HG02763 (cell line): ENCODE measurements around the gene KIAA0040.

ENCODE experiments used
- ATAC-seq: cut with Tn5 transposase; IDR thresholded peaks from one replicate; pipeline ENCODE4 v1.9.1; 2021; ENCODE audit warnings: mild to moderate bottlenecking, moderate library complexity; ENCODE audit not compliant: unreplicated experiment

KIAA0040 gene

GRCh38 chr1:175192630-175193526, at the start of gene KIAA0040:
Gene KIAA0040 (minus strand): TSS chr1:175192776. CDS start chr1:175161013, 31,763 bp downstream.
- ATAC-seq, result peak; percentile 45

DNA sequence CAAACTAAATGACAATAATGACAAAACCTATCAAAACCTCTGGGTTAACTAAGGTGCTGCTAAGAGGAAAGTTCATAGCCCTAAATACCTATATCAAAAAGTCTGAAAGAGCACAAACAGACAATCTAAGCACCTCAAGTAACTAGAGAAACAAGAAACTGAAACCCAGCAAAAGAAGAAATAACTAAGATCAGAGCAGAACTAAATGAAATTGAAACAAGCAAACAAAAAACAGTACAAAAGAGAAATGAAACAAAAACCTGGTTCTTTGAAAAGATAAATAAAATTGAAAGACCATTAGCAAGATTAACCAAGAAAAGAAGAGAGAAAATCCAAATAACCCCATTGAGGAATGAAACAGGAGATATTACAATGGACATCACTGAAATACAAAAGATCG, 44.8 kb upstream of the KIAA0040 start:
- no peak for ATAC-seq

- ATAC-seq, result no peak
Measured at GRCh38 chr1:175234639-175235038, 42.1 kb upstream of the KIAA0040 start.

GRCh38 chr1:175232335-175232734, 39.8 kb upstream of the KIAA0040 start:
- ATAC-seq, result no peak

DNA sequence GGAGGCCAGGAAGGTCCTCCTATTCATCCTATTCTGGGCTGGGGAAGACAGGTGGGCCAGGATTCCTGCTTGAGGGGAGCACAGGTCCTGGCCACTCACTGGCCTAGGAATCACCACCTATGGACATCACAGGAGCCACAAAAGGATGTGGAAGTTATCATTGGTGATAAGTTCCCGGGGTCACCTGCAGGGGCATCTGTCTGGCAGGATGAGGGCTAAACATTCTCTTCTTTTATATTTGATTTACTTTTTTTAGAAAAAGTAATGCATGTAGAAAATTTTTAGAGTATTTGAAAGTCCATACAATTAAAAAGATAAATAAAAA, 33.2 kb upstream of the KIAA0040 start:
- peak; percentile 16 for ATAC-seq

GRCh38 chr1:175222296-175222938, 29.8 kb upstream of the KIAA0040 start:
- no peak for ATAC-seq

GRCh38 chr1:175221557-175222175, 29.1 kb upstream of the KIAA0040 start:
- no peak for ATAC-seq

- ATAC-seq, result no peak
Measured at GRCh38 chr1:175220853-175221556, 28.4 kb upstream of the KIAA0040 start.

GRCh38 chr1:175219774-175220173, 27.2 kb upstream of the KIAA0040 start:
- no peak for ATAC-seq

DNA sequence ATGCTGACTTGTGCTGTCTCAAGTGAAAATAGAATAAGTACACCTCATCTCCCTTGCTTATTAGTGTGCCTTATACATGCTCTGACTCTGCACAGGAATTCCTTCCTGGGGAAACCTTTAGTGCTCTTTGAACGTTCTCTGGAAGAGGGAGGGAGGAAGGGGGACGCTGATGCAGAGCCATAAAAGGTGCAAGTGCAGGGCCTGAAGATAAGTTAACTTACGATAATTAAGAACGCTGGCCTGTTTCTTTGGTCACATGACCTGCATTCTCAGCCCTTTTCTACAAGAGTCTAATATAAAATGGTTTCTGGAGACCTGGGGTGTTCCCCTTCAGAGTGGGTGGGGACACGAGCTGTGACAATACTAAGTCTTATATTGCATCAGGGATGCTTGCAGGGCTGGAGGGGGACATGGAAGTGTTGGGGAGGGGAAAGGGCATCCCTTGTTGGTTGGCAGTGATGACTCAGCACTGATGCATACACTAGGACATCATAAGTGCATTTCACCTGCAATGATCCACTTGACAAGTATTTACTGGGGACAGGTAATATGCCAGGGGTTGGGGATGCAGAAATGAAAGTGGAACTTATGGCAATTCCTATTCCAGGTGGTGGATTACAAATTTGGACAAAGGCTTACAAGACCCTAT, 26.3 kb upstream of the KIAA0040 start:
- ATAC-seq, result no peak

GRCh38 chr1:175217721-175218531, 25.4 kb upstream of the KIAA0040 start:
- ATAC-seq, result no peak

- ATAC-seq, result no peak
Measured at GRCh38 chr1:175216444-175216843, 23.9 kb upstream of the KIAA0040 start.

DNA sequence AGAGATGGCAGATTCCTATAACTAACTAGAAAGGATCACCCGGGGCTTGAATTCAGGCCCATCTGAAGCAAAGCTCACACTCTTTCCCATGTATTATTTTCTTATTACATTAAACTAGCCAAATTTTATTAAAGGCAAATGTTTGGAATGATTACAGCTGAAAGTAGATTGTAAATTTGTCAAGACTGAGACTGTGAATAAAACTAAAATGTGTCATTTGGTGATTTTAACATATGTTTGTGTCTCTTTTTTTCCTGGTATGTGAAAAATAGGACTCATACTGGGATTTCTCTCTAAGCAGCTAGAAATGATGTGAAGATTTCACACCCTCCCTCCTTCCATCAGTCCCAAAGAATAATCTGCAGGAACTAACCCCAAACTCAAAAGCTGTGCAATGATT, 19.1 kb upstream of the KIAA0040 start:
- no peak for ATAC-seq

DNA sequence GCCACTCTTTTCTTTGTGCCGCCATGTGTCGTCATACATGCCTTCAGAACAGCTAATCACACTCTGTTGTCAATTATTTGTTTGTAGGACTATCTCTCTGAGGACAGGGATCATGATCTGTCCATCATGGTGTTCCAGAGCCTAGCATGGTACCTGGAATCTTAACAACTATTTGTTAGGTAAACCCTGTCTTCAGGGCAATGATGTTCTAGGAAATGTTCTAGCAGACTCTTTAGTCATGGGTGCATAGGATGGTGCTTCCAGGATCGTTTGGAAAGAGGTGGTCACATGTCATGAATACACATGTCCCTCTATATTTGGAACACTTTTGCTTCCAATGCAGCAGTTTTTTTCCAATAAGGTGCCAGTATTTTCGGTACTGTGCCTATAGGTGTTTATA, 18.2 kb upstream of the KIAA0040 start:
- ATAC-seq, result no peak

- peak; percentile 45 for ATAC-seq
Measured at GRCh38 chr1:175209493-175209921, 16.9 kb upstream of the KIAA0040 start.

DNA sequence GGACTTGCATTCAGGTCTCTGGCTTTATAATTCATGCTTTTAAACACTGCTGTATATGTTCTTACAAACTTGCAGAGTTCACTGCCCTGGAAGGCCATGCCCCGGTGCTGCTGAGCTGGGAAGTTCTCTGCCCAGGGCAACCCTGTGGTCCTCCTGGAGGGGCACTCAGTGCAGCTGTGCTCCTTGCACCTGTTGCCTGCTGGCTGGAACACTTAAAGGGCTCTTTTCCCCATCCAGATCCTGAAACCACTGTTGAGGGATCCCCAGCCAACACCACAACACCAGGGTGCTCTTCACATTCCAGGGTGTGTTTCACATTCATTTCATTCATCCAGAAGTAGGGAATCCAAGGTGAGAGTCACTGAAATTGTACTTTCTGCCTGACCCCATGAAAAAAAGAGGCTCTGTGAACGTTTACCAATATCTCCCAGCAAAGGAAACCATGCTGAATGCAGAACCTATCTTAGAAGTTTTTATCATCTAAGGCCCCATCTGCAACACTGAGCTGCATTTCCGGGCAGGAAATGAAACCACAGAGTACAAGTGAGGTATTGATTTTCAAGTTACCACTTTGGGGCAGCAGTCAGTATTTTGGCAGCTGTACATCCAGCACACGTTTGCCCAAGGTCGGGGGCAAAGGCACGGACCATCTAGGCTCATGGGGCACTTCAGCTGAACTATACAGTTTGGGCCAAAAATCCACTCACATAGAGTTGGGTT, 16.4 kb upstream of the KIAA0040 start:
- ATAC-seq, result peak; percentile 76

DNA sequence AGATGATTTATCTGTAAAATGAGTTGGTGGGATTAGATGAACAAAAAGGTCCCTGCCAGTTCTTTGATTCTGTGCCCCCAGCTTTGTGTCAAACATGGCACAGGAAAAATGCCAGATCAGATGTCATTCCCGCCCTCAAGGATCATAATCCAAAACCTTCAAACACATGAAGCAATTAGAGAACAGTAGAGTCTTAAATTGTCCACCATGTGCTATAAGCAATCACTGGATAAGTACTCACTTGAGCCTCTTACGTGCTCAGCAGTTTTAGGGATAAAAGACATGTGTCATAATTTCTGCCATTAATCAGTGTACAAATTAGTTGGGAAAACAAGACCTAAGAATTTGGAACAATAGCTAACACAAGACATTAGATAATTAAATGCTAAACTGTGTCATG, 15.4 kb upstream of the KIAA0040 start:
- no peak for ATAC-seq

DNA sequence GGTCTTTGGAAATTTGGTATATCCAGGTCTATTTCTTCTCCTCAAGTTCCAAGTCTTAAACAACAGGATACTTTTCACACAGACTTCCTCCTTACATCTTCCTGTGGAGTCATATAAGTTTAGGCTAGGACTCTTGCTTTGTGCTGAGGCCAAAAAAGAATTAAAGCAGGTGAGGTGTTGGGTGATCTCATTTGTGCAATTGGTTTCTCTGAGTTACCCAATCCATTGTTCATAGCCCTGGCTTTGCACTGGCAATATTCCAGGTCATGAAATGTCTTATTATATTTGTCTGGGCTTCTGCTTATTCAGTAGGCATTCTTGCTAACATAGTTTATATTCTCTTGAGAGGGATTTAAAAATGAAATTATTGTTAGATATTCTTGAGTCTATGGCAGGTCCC, 14.1 kb upstream of the KIAA0040 start:
- ATAC-seq, result no peak

GRCh38 chr1:175204330-175204729, 11.8 kb upstream of the KIAA0040 start:
- peak; percentile 59 for ATAC-seq
